HCT116 (cell line): Measurements from ENCODE around the gene HRK.

ENCODE experiments used
- CBX3 ChIP-seq: IDR thresholded peaks from 2 replicates; pipeline ENCODE4 v1.6.1; 2012; ENCODE audit warnings: low read depth
- EGR1 ChIP-seq: IDR thresholded peaks from 2 replicates; pipeline ENCODE4 v1.6.1; 2012; ENCODE audit warnings: low read depth
- ELF1 ChIP-seq: IDR thresholded peaks from 2 replicates; pipeline ENCODE4 v1.6.1; 2012; ENCODE audit warnings: low read depth, borderline replicate concordance
- EZH2phosphoT487 ChIP-seq: fragments of 200-600 bp; IDR thresholded peaks from 2 replicates; pipeline ENCODE4 v1.6.1; 2018; ENCODE audit warnings: antibody characterized with exemption, borderline replicate concordance
- POLR2A ChIP-seq: IDR thresholded peaks from 2 replicates; pipeline ENCODE4 v1.7.0; 2011; ENCODE audit warnings: borderline replicate concordance; ENCODE audit not compliant: insufficient read depth, insufficient read length; ENCODE audit errors: extremely low read depth
- POLR2AphosphoS5 ChIP-seq: IDR thresholded peaks from 2 replicates; pipeline ENCODE4 v1.6.1; 2011; ENCODE audit warnings: mild to moderate bottlenecking, low read depth, low read length, moderate library complexity
- SP1 ChIP-seq: IDR thresholded peaks from 2 replicates; pipeline ENCODE4 v1.6.1; 2012; ENCODE audit warnings: low read depth
- TF ChIP-seq, protein P1 (sequence below), 3 experiments: fragments of 200-600 bp in 1 of 3; sonication (generic) in 1 of 3; IDR thresholded peaks in 2 of 3; conservative IDR thresholded peaks in 1 of 3; 2 replicates each; pipeline ENCODE4 v1.5.1; 2012 to 2017; ENCODE audit warnings: low read depth in 2 of 3, low read length in 2 of 3, antibody characterized with exemption in 1 of 3, borderline replicate concordance in 1 of 3, control low read depth in 1 of 3, mild to moderate bottlenecking in 1 of 3, mixed read lengths in 1 of 3, mixed run types in 1 of 3, moderate library complexity in 1 of 3; ENCODE audit not compliant: insufficient read depth in 1 of 3

DNA sequence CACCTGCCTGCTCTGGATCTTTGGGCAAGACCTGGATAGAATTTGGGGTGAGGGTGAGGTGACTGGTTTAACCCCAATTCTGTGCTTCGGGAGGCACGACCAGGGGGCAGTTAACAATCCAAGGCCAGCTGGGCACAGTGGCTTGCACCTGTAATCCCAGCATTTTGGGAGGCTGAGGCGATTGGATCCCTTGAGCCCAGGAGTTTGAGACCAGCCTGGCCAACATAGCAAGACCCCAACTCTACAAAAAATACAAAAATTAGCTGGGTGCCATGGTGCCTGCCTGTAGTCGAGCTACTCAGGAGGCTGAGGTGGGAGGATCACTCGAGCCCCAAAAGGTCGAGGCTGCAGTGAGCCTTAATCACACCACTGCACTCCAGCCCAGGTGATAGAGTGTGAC is 38.2 kb downstream of the HRK start:
- TF ChIP-seq, protein P1, sequence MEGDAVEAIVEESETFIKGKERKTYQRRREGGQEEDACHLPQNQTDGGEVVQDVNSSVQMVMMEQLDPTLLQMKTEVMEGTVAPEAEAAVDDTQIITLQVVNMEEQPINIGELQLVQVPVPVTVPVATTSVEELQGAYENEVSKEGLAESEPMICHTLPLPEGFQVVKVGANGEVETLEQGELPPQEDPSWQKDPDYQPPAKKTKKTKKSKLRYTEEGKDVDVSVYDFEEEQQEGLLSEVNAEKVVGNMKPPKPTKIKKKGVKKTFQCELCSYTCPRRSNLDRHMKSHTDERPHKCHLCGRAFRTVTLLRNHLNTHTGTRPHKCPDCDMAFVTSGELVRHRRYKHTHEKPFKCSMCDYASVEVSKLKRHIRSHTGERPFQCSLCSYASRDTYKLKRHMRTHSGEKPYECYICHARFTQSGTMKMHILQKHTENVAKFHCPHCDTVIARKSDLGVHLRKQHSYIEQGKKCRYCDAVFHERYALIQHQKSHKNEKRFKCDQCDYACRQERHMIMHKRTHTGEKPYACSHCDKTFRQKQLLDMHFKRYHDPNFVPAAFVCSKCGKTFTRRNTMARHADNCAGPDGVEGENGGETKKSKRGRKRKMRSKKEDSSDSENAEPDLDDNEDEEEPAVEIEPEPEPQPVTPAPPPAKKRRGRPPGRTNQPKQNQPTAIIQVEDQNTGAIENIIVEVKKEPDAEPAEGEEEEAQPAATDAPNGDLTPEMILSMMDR (IDR thresholded peaks at IDR 0.05 in 2 of 3, conservative IDR thresholded peaks at IDR 0.05 in 1 of 3; ENCODE audit: borderline replicate concordance in 1 of 3, insufficient read depth in 1 of 3, low read depth in 2 of 3, low read length in 2 of 3): no peak
- TF ChIP-seq ELF1: no peak
- TF ChIP-seq EGR1: no peak
- TF ChIP-seq EZH2phosphoT487: no peak
- TF ChIP-seq POLR2A: no peak
- no peak for TF ChIP-seq SP1
- no peak for TF ChIP-seq CBX3
- no peak for TF ChIP-seq POLR2AphosphoS5
